Lung (tissue), 12 donors: ENCODE data around the gene DNAJC15. TPM values are rescaled to one million over a fixed set of nuclear protein-coding genes. Genes with fewer than 3 reads are reported as not detected.

Experiments
- ATAC-seq: fragments of 200-7000 bp; cut with Tn5 transposase; one replicate; pipeline ENCODE4 v1.9.1; 2020; ENCODE audit warnings: moderate number of reproducible peaks; ENCODE audit not compliant: insufficient read depth, low FRiP score
- DNase-seq, 3 donors: peaks; one replicate each; pipeline ENCODE4 v3.0.0-alpha.2; 2013 to 2017
- H3K27ac ChIP-seq, 2 donors: one replicate each; pipeline ENCODE4 v1.5.1; 2013; ENCODE audit warnings: mild to moderate bottlenecking in 2 of 2, moderate library complexity in 2 of 2, control low read depth in 1 of 2, inconsistent platforms in 1 of 2, low read depth in 1 of 2, low read length in 1 of 2
- H3K27me3 ChIP-seq, 3 donors: one replicate each; pipeline ENCODE4 v1.5.1; 2013; ENCODE audit warnings: low read length in 2 of 3; ENCODE audit not compliant: control insufficient read depth in 3 of 3, insufficient read depth in 3 of 3
- H3K36me3 ChIP-seq, 4 donors: one replicate each; pipeline ENCODE4 v1.5.1; 2013; ENCODE audit warnings: low read length in 4 of 4, mild to moderate bottlenecking in 1 of 4, moderate library complexity in 1 of 4; ENCODE audit not compliant: control insufficient read depth in 4 of 4, insufficient read depth in 4 of 4
- H3K4me1 ChIP-seq, 5 donors: one replicate each; pipeline ENCODE4 v1.5.1; 2013; ENCODE audit warnings: low read length in 5 of 5, mild to moderate bottlenecking in 2 of 5, moderate library complexity in 1 of 5; ENCODE audit not compliant: control insufficient read depth in 5 of 5, insufficient read depth in 5 of 5
- H3K4me3 ChIP-seq: one replicate; pipeline ENCODE4 v1.5.1; 2013; ENCODE audit warnings: mild to moderate bottlenecking, control low read depth, moderate library complexity
- H3K9ac ChIP-seq, 2 donors: one replicate each; pipeline ENCODE4 v1.5.1; 2013; ENCODE audit warnings: low read length in 2 of 2, control low read depth in 1 of 2; ENCODE audit not compliant: insufficient read depth in 1 of 2
- H3K9me3 ChIP-seq, 4 donors: one replicate each; pipeline ENCODE4 v1.5.1; 2013; ENCODE audit warnings: low read length in 3 of 4, mild to moderate bottlenecking in 1 of 4, moderate library complexity in 1 of 4; ENCODE audit not compliant: control insufficient read depth in 4 of 4, insufficient read depth in 3 of 4
- WGBS, 2 donors: extraction: QIAGEN DNeasy Blood & Tissue Kit; methylation state at CpG; one replicate each; pipeline ENCODE4 v1.1.7; 2013; 5-methylcytosine and 5-hydroxymethylcytosine counted together
- polyA plus RNA-seq, 2 donors: library from polyadenylated mRNA; stranded (reverse); fragments of 200-250 nt; gene quantifications; one replicate each; pipeline ENCODE4 v1.2.1, GENCODE V29; 2013
- total RNA-seq, 2 donors: library from RNA; depleted of rRNA in 1 of 2; stranded (reverse); fragments of >200 nt in 1 of 2; gene quantifications; one replicate each; pipeline ENCODE4 v1.2.1, GENCODE V29; 2014 to 2021
- TF ChIP-seq, protein P1 (sequence below): IDR thresholded peaks from 2 replicates; pipeline ENCODE4 v1.5.1; 2012; ENCODE audit warnings: mild to moderate bottlenecking; ENCODE audit errors: control extremely low read depth, extremely low read depth
- donor health status: control.
- donor health status: control.
- donor health status: Bipolar disorder and iron deficiency.
- donor health status: healthy.
- donor health status: DM: yes; HTN: yes; CAD: no.

Gene DNAJC15
- total and polyA plus RNA-seq, 4 donors, result 16.8 to 21.8 (median 19.2) TPM

- H3K4me1 ChIP-seq, result peaks cover 0 to 25% (median 7%) of the 10 kb centered on the region in 5 donors
- no peaks in the 10 kb centered on the region for H3K9me3 ChIP-seq
- TF ChIP-seq, protein P1, sequence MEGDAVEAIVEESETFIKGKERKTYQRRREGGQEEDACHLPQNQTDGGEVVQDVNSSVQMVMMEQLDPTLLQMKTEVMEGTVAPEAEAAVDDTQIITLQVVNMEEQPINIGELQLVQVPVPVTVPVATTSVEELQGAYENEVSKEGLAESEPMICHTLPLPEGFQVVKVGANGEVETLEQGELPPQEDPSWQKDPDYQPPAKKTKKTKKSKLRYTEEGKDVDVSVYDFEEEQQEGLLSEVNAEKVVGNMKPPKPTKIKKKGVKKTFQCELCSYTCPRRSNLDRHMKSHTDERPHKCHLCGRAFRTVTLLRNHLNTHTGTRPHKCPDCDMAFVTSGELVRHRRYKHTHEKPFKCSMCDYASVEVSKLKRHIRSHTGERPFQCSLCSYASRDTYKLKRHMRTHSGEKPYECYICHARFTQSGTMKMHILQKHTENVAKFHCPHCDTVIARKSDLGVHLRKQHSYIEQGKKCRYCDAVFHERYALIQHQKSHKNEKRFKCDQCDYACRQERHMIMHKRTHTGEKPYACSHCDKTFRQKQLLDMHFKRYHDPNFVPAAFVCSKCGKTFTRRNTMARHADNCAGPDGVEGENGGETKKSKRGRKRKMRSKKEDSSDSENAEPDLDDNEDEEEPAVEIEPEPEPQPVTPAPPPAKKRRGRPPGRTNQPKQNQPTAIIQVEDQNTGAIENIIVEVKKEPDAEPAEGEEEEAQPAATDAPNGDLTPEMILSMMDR, result no peak
- peaks cover 1 to 5% (median 4%) of the 10 kb centered on the region in 4 donors for H3K36me3 ChIP-seq
- H3K4me3 ChIP-seq, result no peak overlapping the region
- peak; percentile 16 to 68 (median 65) for DNase-seq
- peak overlapping the region in 1 of 2 donors; percentile 43 for H3K9ac ChIP-seq
- peak; percentile 45 for ATAC-seq
- no peaks in the 10 kb centered on the region for H3K27me3 ChIP-seq
- no peak overlapping the region for H3K27ac ChIP-seq
- 11 to 44% methylated on average over 4 of the region's 4 CpGs for WGBS, 2 donors
Observed at GRCh38 chr13:43088093-43088511, 64.7 kb downstream of the DNAJC15 start.

DNA sequence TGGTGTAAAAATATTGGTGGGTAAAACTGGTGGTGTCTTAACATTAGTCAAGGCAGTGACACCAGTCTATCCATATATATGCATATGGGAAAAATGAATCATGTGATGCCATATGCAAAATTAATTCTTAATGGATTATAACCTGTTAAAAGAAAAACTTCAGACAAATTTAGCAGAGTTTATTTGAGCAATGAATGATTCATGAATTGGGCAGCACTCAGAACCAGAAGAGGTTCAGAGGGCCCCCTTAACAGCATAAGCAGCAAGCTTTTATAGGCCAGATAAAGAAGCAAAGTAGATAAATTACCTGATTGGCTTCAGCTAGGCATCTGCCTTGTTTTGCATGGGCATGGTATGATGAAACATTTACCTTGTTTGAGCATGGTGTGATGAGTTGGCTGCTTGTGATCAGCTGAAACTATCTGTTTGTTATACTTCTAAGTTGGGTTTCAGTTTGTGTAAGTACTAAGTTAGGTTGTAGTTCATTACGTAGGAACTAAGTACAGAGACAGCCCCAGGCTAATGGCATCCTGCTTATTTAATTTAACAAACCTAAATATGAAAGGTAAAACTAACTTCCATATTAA lies 66.6 kb downstream of the DNAJC15 start:
- no peak overlapping the region for H3K4me3 ChIP-seq
- TF ChIP-seq, protein P1, result no peak
- H3K9ac ChIP-seq, result no peak overlapping the region
- DNase-seq (no peak), ATAC-seq (no peak)
- H3K27me3 ChIP-seq, result no peaks in the 10 kb centered on the region
- no peak overlapping the region for H3K27ac ChIP-seq
- no peaks in the 10 kb centered on the region for H3K9me3 ChIP-seq
- H3K4me1 ChIP-seq, result peaks cover 1 to 25% (median 7%) of the 10 kb centered on the region in 5 donors
- WGBS, 2 donors, result 94 to 96% methylated on average over 1 of the region's 1 CpG
- peaks cover 1 to 5% (median 4%) of the 10 kb centered on the region in 4 donors for H3K36me3 ChIP-seq

GRCh38 chr13:43094901-43095300 lies 71.5 kb downstream of the DNAJC15 start:
- no peak overlapping the region for H3K9ac ChIP-seq
- no peak overlapping the region for H3K27ac ChIP-seq
- no peak for DNase-seq
- no peaks in the 10 kb centered on the region for H3K9me3 ChIP-seq
- H3K36me3 ChIP-seq, result peaks cover 0 to 3% (median 2%) of the 10 kb centered on the region in 4 donors
- H3K27me3 ChIP-seq, result no peaks in the 10 kb centered on the region
- no peak for ATAC-seq
- peaks cover 0 to 11% (median 1%) of the 10 kb centered on the region in 5 donors for H3K4me1 ChIP-seq
- 92 to 94% methylated on average over 1 of the region's 1 CpG for WGBS, 2 donors
- no peak overlapping the region for H3K4me3 ChIP-seq
- TF ChIP-seq, protein P1, result no peak
